WI38 (cell line): ENCODE data around the gene OR13H1.

ENCODE experiments used
- H3K4me3 ChIP-seq: 2 replicates; pipeline ENCODE4 v1.5.1; 2011; ENCODE audit warnings: low read depth, mild to moderate bottlenecking, control low read depth, low read length
- TF ChIP-seq, protein P1 (sequence below): IDR thresholded peaks from 2 replicates; pipeline ENCODE4 v1.5.1; 2012; ENCODE audit warnings: low read depth, mild to moderate bottlenecking, control low read depth, low read length

OR13H1 gene

DNA sequence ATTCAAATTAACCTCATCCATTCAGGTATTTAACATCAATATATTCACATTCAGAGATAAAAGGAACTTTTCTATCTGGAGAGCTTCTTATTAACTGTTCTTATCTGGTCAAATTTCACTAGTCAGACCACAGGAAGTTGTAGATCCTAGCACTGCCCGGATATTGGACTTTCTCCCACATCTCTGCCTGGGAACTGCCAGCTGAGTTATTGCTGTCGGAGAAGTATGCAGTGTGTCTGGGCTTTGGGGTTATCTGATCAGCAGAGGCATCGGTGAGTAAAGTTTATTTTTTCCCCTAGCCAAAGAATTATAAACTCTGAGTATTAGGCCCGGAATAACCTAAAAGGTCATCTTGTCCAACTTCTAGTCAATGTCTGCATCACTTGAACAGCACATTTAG lies 45.1 kb downstream of the OR13H1 start:
- no peak overlapping the region for H3K4me3 ChIP-seq
- TF ChIP-seq, protein P1, sequence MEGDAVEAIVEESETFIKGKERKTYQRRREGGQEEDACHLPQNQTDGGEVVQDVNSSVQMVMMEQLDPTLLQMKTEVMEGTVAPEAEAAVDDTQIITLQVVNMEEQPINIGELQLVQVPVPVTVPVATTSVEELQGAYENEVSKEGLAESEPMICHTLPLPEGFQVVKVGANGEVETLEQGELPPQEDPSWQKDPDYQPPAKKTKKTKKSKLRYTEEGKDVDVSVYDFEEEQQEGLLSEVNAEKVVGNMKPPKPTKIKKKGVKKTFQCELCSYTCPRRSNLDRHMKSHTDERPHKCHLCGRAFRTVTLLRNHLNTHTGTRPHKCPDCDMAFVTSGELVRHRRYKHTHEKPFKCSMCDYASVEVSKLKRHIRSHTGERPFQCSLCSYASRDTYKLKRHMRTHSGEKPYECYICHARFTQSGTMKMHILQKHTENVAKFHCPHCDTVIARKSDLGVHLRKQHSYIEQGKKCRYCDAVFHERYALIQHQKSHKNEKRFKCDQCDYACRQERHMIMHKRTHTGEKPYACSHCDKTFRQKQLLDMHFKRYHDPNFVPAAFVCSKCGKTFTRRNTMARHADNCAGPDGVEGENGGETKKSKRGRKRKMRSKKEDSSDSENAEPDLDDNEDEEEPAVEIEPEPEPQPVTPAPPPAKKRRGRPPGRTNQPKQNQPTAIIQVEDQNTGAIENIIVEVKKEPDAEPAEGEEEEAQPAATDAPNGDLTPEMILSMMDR, result no peak
